ENCODE measurements around the gene ARFIP1. TPM values are rescaled to one million over a fixed set of nuclear protein-coding genes. Genes with fewer than 3 reads are reported as not detected.

Gene ARFIP1
- total RNA-seq, 3 donors from 2014 or later: 41.9 to 81.4 (median 50.1) TPM

- Histone ChIP-seq H3K4me3 (no peak overlapping the region), H3K36me3 (ENCODE audit: low read depth) (no peaks in the 10 kb centered on the region), H3K9me3 (no peaks in the 10 kb centered on the region), H3K4me1 (ENCODE audit: low read depth) (no peaks in the 10 kb centered on the region)
- no peak for TF ChIP-seq CTCF (IDR thresholded peaks at IDR 0.05)
- DNase-seq (no peak), ATAC-seq (no peak)
- intact Hi-C loops (cut with DNase I, micrococcal nuclease): no loop called here
These were observed 37.6 kb downstream of the ARFIP1 start for GRCh38 chr4:152817331-152817730.

GRCh38 chr4:152819026-152819645 is 39.4 kb downstream of the ARFIP1 start:
- ATAC-seq (no peak), DNase-seq (no peak)
- Histone ChIP-seq H3K4me1 (ENCODE audit: low read depth) (no peaks in the 10 kb centered on the region), H3K36me3 (ENCODE audit: low read depth) (no peaks in the 10 kb centered on the region), H3K4me3 (no peak overlapping the region), H3K9me3 (no peaks in the 10 kb centered on the region)
- TF ChIP-seq CTCF (IDR thresholded peaks at IDR 0.05): no peak
- intact Hi-C loops (cut with DNase I, micrococcal nuclease): no loop called here

DNA sequence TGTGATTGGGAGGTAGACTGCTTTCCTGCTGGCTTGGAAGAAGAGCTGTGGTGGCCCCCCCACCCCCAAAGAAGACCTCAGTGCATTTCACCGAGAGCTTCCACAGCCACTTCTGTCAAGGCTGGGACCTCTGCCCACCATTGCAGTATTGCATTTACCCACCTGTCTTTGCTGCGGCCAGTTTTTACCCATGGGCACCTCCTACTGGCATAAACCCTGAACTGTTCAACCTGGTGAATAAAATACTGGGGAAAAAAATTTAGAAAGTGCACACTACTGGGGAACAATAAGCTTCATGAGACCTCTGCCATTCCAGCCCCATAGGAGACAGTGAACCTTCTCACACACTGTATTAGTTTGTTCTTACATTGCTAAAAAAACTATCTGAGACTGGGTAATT is 40.3 kb downstream of the ARFIP1 start:
- Histone ChIP-seq H3K4me1 (ENCODE audit: low read depth) (no peaks in the 10 kb centered on the region), H3K9me3 (no peaks in the 10 kb centered on the region), H3K36me3 (ENCODE audit: low read depth) (no peaks in the 10 kb centered on the region), H3K4me3 (no peak overlapping the region)
- no peak for TF ChIP-seq CTCF (IDR thresholded peaks at IDR 0.05)
- no peak for ATAC-seq
- no peak for DNase-seq
- intact Hi-C loops (cut with DNase I, micrococcal nuclease): no loop called here

DNA sequence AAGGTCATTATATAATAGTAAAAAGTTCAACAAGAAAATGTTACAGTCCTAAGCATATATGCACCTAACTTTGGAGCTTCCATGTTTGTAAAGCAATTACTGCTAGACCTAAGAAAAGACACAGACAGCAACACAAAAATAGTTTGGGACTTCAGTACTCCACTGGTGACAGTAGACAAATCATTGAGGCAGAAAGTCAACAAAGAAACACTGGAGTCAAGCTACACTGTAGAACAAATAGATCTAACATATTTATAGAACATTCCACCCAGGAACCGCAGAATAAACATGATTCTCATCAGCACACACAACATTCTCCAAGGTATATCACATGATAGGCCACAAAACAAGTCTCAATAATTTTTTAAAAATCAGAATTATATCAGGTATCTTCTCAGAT is 42.6 kb downstream of the ARFIP1 start:
- ATAC-seq (no peak), DNase-seq (no peak)
- Histone ChIP-seq H3K9me3 (no peaks in the 10 kb centered on the region), H3K36me3 (ENCODE audit: low read depth) (no peaks in the 10 kb centered on the region), H3K4me3 (no peak overlapping the region), H3K4me1 (ENCODE audit: low read depth) (no peaks in the 10 kb centered on the region)
- intact Hi-C loops (cut with DNase I, micrococcal nuclease): no loop called here
- TF ChIP-seq CTCF (IDR thresholded peaks at IDR 0.05): no peak

DNA sequence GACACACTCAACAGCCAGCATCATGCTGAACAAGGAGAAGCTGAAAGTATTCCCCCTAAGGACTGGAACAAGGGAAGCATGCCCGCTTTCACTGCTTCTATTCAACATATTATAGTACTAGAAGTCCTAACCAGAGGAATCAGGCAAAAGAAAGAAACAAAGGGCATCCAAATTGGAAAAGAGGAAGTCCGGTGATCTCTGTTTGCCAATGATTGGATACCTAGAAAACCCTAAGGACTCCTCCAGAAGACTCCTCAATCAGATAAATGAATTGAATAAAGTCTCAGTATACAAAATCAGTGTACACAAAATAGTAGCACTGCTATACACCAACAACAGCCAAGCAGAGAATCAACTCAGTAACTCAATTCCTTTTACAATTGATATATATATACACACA is 44.8 kb downstream of the ARFIP1 start:
- H3K4me3 ChIP-seq: no peak overlapping the region
- H3K4me1 ChIP-seq (ENCODE audit: low read depth): no peaks in the 10 kb centered on the region
- DNase-seq (no peak), ATAC-seq (no peak)
- H3K36me3 ChIP-seq (ENCODE audit: low read depth): no peaks in the 10 kb centered on the region
- intact Hi-C loops (cut with DNase I, micrococcal nuclease): no loop called here
- TF ChIP-seq CTCF (IDR thresholded peaks at IDR 0.05): no peak
- H3K9me3 ChIP-seq: no peaks in the 10 kb centered on the region

DNA sequence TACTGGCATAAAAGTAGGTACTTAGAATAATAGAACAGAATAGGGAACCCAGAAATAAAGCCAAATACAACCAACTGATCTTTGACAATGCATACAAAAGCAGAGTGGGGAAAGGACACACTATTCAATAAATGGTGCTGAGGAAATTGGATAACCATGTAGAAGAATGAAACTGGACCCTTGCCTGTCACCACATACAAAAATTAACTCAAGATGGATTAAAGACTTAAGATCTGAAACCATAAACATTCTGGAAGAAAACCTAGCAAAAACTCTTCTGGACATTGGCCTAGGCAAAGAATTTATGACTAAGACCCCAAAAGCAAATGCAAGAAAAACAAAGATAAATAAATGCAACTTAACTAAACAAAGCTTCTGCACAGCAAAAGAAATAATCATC is 45.6 kb downstream of the ARFIP1 start:
- H3K4me3 ChIP-seq: no peak overlapping the region
- no peak for TF ChIP-seq CTCF (IDR thresholded peaks at IDR 0.05)
- intact Hi-C loops (cut with DNase I, micrococcal nuclease): no loop called here
- H3K4me1 ChIP-seq (ENCODE audit: low read depth): no peaks in the 10 kb centered on the region
- no peak for DNase-seq
- H3K9me3 ChIP-seq: no peaks in the 10 kb centered on the region
- no peaks in the 10 kb centered on the region for H3K36me3 ChIP-seq (ENCODE audit: low read depth)
- ATAC-seq: no peak
